ENCODE data around the gene ZDHHC4.
"Not testable (repeated sequence)": the region's sequence is repeated elsewhere in the genome, so short reads cannot be mapped to it uniquely, and the experiment has no call there.

GRCh38 chr7:6585746-6586432 lies 8.6 kb downstream of the ZDHHC4 start:
- not testable (repeated sequence) for TF ChIP-seq CTCF (IDR thresholded peaks at IDR 0.05; ENCODE audit: control extremely low read depth in 1 of 3, insufficient read depth in 1 of 3, low read depth in 1 of 3, low read length in 3 of 3); YY1 (IDR thresholded peaks at IDR 0.05; ENCODE audit: low read depth, low read length); POLR2A (IDR thresholded peaks at IDR 0.05; ENCODE audit: control extremely low read depth in 1 of 2, low read depth in 2 of 2, low read length in 2 of 2); RFX5 (IDR thresholded peaks at IDR 0.05; ENCODE audit: borderline replicate concordance, low read depth, low read length); ATF3 (IDR thresholded peaks at IDR 0.05; ENCODE audit: insufficient read depth, low read depth, low read length)

Data from H1 (cell line).